AG04450 (cell line): ENCODE measurements around the gene ZNF772. TPM values are rescaled to one million over a fixed set of nuclear protein-coding genes. Genes with fewer than 3 reads are reported as not detected.
A peak's percentile ranks its signal among the peaks of the same experiment; 100 is the strongest.
"Not testable (repeated sequence)": the region's sequence is repeated elsewhere in the genome, so short reads cannot be mapped to it uniquely, and the experiment has no call there.

ENCODE experiments used
- CTCF ChIA-PET: fragments of 300-600, 350-600 bp; formaldehyde crosslinking; extraction: SDS; loops from one replicate; lab custom pipeline; 2022; ENCODE audit warnings: antibody characterized with exemption, inconsistent platforms; lab: Charles Lee
- POLR2A ChIA-PET: fragments of 350-600 bp; formaldehyde crosslinking; extraction: SDS; loops from one replicate; lab custom pipeline; 2021; ENCODE audit warnings: antibody characterized with exemption, inconsistent platforms; lab: Yijun Ruan, JAX
- DNase-seq: peaks from one replicate; pipeline ENCODE4 v3.0.0-alpha.2; 2011; ENCODE audit warnings: low read depth, low spot score
- H3K27ac ChIP-seq: one replicate; pipeline ENCODE4 v1.5.1; 2012; ENCODE audit warnings: low read depth, low read length, control low read depth
- H3K27me3 ChIP-seq: one replicate; pipeline ENCODE4 v1.6.0; 2012; ENCODE audit warnings: low read length; ENCODE audit not compliant: control insufficient read depth, insufficient read depth
- H3K4me3 ChIP-seq: 2 replicates; pipeline ENCODE4 v1.5.1; 2011; ENCODE audit warnings: mild to moderate bottlenecking, low read depth, low read length, control low read depth
- H3K9me3 ChIP-seq: 2 replicates; pipeline ENCODE4 v1.5.1; 2012; ENCODE audit warnings: low read length; ENCODE audit not compliant: control insufficient read depth, insufficient read depth
- polyA plus RNA-seq: library from polyadenylated mRNA; depleted of rRNA; stranded (reverse); fragments of >200 nt; gene quantifications from 2 replicates; pipeline ENCODE4 v1.2.3, GENCODE V29; 2011
- TF ChIP-seq, protein P1 (sequence below): IDR thresholded peaks from 2 replicates; pipeline ENCODE4 v1.5.1; 2011; ENCODE audit warnings: low read depth, low read length, control low read depth, inconsistent platforms

Gene ZNF772
- polyA plus RNA-seq, 1 experiment = 6.6 TPM

- Histone ChIP-seq H3K27ac (no peak overlapping the region), H3K27me3 (no peaks in the 10 kb centered on the region), H3K4me3 (no peak overlapping the region), H3K9me3 (peaks cover 60% of the 10 kb centered on the region)
- DNase-seq = no peak
- ChIA-PET POLR2A (no interaction called here), CTCF (no interaction called here)
- TF ChIP-seq, protein P1, sequence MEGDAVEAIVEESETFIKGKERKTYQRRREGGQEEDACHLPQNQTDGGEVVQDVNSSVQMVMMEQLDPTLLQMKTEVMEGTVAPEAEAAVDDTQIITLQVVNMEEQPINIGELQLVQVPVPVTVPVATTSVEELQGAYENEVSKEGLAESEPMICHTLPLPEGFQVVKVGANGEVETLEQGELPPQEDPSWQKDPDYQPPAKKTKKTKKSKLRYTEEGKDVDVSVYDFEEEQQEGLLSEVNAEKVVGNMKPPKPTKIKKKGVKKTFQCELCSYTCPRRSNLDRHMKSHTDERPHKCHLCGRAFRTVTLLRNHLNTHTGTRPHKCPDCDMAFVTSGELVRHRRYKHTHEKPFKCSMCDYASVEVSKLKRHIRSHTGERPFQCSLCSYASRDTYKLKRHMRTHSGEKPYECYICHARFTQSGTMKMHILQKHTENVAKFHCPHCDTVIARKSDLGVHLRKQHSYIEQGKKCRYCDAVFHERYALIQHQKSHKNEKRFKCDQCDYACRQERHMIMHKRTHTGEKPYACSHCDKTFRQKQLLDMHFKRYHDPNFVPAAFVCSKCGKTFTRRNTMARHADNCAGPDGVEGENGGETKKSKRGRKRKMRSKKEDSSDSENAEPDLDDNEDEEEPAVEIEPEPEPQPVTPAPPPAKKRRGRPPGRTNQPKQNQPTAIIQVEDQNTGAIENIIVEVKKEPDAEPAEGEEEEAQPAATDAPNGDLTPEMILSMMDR = no peak
Measured at GRCh38 chr19:57506163-57506562, 28.8 kb upstream of the ZNF772 start.

GRCh38 chr19:57500400-57500799 is 23.0 kb upstream of the ZNF772 start:
- DNase-seq, H3K27me3 ChIP-seq: not testable (repeated sequence)
- POLR2A ChIA-PET = interaction anchor here (0.6 kb wide), 1 partner anchor 986 kb away, joined by 4 read pairs; no protein-coding TSS in a partner anchor
- peak overlapping the region; percentile 59 for H3K4me3 ChIP-seq
- CTCF ChIA-PET = interaction anchor here (0.6 kb wide), 1 partner anchor 77 kb away, joined by 3 read pairs; no protein-coding TSS in a partner anchor
- H3K27ac ChIP-seq = peak overlapping the region; percentile 57
- peaks cover 39% of the 10 kb centered on the region for H3K9me3 ChIP-seq

DNA sequence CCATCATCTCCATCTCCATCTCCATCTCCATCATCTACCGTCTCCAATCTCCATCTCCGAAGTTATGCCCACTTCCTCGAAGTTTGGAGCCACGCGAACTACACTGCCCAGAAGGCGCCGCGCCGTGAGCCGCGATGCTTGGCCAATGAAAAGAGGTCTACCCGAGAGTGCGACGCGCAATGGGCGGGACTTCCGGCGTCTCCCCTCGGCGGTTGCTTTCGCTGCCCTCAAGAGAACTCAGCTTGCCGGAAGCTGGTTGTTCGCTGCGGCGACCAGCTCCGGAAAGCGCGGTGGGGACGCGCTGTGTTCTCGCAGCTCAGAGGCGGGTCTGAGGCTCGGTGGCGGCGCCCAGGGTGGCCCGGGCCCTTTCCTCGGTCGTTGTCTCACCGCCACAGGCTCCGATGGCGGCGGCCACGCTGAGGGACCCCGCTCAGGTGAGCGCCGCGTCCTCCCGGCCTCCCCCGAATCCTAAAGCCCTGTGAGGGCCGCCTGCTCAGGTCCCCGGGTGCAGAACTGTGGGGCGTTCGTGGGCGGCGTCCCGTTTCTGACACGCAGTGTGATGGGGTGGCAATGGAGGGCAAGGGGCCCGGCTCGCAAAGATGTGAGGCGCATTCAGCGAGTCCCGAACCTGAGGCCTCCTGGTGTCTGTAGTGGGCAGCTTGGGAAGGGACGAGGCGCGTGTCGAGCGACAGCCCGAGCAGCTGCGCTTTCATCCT is 22.5 kb upstream of the ZNF772 start, which contains the start of gene ZNF773:
TSS of gene ZNF773 (plus strand) at position 259 of the 716 bp plus-strand sequence. CDS start at position 402, 143 bp downstream.
- Histone ChIP-seq H3K27ac (peak within 1 kb of the TSS; percentile 77), H3K4me3 (peak within 1 kb of the TSS; percentile 71), H3K9me3 (peaks cover 38% of the 10 kb centered on the region)
- DNase-seq = peak; percentile 86
- H3K27me3 ChIP-seq = not testable (repeated sequence)
- CTCF ChIA-PET = interaction anchor here (0.6 to 0.7 kb wide), 2 partner anchors 78 to 1132 kb away, joined by 3 read pairs; no protein-coding TSS in a partner anchor
- POLR2A ChIA-PET = interaction anchor here (0.6 to 0.7 kb wide), 2 partner anchors 22 to 986 kb away, joined by 3 to 4 read pairs; partner anchors contain the start of gene ZNF772

GRCh38 chr19:57499332-57499679 is 21.9 kb upstream of the ZNF772 start:
- POLR2A ChIA-PET = interaction anchor here (0.7 kb wide), 1 partner anchor 22 kb away, joined by 3 read pairs; the partner anchor contains the start of gene ZNF772
- peaks cover 37% of the 10 kb centered on the region for H3K9me3 ChIP-seq
- not testable (repeated sequence) for H3K27me3 ChIP-seq, H3K4me3 ChIP-seq, DNase-seq, H3K27ac ChIP-seq
- CTCF ChIA-PET = interaction anchor here (0.7 kb wide), 1 partner anchor 1132 kb away, joined by 3 read pairs; no protein-coding TSS in a partner anchor

GRCh38 chr19:57488299-57488644 is 10.9 kb upstream of the ZNF772 start:
- H3K27ac ChIP-seq, POLR2A ChIA-PET, CTCF ChIA-PET, H3K9me3 ChIP-seq, H3K27me3 ChIP-seq, DNase-seq: not testable (repeated sequence)
- H3K4me3 ChIP-seq = peak overlapping the region; percentile 59

DNA sequence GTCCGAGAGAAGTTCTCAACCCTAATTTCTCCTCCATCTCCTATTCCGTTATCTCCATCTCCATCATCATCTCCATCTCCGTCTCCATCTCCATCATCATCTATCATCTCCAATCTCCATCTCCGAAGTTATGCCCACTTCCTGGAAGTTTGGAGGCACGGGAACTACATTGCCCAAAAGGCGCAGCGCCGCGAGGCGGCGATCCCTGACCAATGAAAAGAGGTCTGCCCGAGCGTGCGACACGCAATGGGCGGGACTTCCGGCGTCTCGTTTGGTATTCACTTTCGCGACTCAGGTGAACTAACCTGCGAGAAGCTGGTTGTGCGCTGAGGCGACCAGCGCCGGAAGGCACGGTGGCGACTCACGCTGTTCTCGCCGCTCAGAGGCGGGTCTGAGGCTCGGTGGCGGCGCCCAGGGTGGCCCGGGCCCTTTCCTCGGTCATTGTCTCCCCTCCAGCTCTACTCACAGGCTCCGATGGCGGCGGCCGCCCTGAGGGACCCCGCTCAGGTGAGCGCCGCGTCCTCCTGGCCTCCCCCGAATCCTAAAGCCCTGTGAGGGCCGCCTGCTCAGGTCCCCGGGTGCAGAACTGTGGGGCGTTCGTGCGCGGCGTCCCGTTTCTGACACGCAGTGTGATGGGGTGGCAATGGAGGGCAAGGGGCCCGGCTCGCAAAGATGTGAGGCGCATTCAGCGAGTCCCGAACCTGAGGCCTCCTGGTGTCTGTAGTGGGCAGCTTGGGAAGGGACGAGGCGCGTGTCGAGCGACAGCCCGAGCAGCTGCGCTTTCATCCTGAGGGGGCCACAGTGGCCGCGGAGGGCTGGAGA is 10.3 kb upstream of the ZNF772 start, which contains the start of gene ZNF419:
TSS of gene ZNF419 (plus strand) at position 274 of the 822 bp plus-strand sequence. CDS start at position 475, 201 bp downstream.
- CTCF ChIA-PET = interaction anchor here (1.0 kb wide), 1 partner anchor 10 kb away, joined by 3 read pairs; the partner anchor contains the start of gene ZNF772
- H3K27me3 ChIP-seq, H3K9me3 ChIP-seq, POLR2A ChIA-PET, H3K27ac ChIP-seq: not testable (repeated sequence)
- peak within 1 kb of the TSS; percentile 94 for H3K4me3 ChIP-seq
- TF ChIP-seq, protein P1 = peak; percentile 25; the same call in 1 of the 2 replicates
- peak; percentile 34 for DNase-seq
